NB4 (cell line): Measurements from ENCODE around the gene TSPO.

Source experiments
- DNase-seq: peaks from one replicate; pipeline ENCODE4 v3.0.0; 2010; ENCODE audit warnings: low read depth
- H3K4me3 ChIP-seq: one replicate; pipeline ENCODE4 v1.5.1; 2011; ENCODE audit warnings: mild to moderate bottlenecking, low read depth, low read length, moderate library complexity
- CTCF ChIP-seq: IDR thresholded peaks from one replicate; pipeline ENCODE4 v1.5.1; 2012; ENCODE audit warnings: low read depth, low read length
- MAX ChIP-seq: IDR thresholded peaks from 2 replicates; pipeline ENCODE4 v1.6.1; 2011; ENCODE audit warnings: low read depth, low read length
- MYC ChIP-seq: IDR thresholded peaks from 2 replicates; pipeline ENCODE4 v1.6.1; 2011; ENCODE audit warnings: low read depth, low read length
- POLR2A ChIP-seq: IDR thresholded peaks from 2 replicates; pipeline ENCODE4 v1.6.1; 2011; ENCODE audit warnings: mild to moderate bottlenecking; ENCODE audit not compliant: insufficient read length; ENCODE audit errors: extremely low read depth

Gene TSPO

GRCh38 chr22:43129426-43130425 lies 21.6 kb upstream of the TSPO start:
- H3K4me3 ChIP-seq = no peak overlapping the region
- DNase-seq = peak; percentile 95
- TF ChIP-seq CTCF (no peak), MYC (no peak), MAX (no peak), POLR2A (no peak)

- TF ChIP-seq MAX (no peak), POLR2A (no peak), MYC (no peak), CTCF (no peak)
- DNase-seq = no peak
- no peak overlapping the region for H3K4me3 ChIP-seq
Measured at GRCh38 chr22:43131773-43132501, 19.4 kb upstream of the TSPO start.

GRCh38 chr22:43133401-43133800 lies 18.0 kb upstream of the TSPO start:
- TF ChIP-seq MAX = no peak
- no peak for TF ChIP-seq MYC
- TF ChIP-seq CTCF = no peak
- no peak for TF ChIP-seq POLR2A
- DNase-seq = no peak
- no peak overlapping the region for H3K4me3 ChIP-seq

- TF ChIP-seq MAX (no peak), CTCF (no peak), POLR2A (no peak), MYC (no peak)
- no peak overlapping the region for H3K4me3 ChIP-seq
- DNase-seq = no peak
Measured at GRCh38 chr22:43134553-43134952, 16.8 kb upstream of the TSPO start.

GRCh38 chr22:43135565-43135964 lies 15.8 kb upstream of the TSPO start:
- no peak overlapping the region for H3K4me3 ChIP-seq
- no peak for TF ChIP-seq MYC
- TF ChIP-seq MAX = no peak
- TF ChIP-seq POLR2A = no peak
- no peak for TF ChIP-seq CTCF
- no peak for DNase-seq
